HL-60 (cell line): ENCODE data around the gene LRRC25.

Experiments used
- DNase-seq, 2 experiments: peaks; one replicate each; pipeline ENCODE4 v3.0.0-alpha.2; 2010 to 2020; ENCODE audit warnings: low read depth in 1 of 2, low spot score in 1 of 2
- H3K27ac ChIP-seq: fragments of 250-450 bp; sonication (Bioruptor Pico); replicated peaks from 2 replicates; pipeline ENCODE4 v1.5.1; 2020; ENCODE audit warnings: mild to moderate bottlenecking, moderate library complexity
- H3K27me3 ChIP-seq: fragments of 250-450 bp; sonication (Bioruptor Pico); 2 replicates; pipeline ENCODE4 v1.5.1; 2021; ENCODE audit warnings: mild to moderate bottlenecking, moderate library complexity; ENCODE audit not compliant: insufficient read depth, poor library complexity, severe bottlenecking
- H3K4me3 ChIP-seq: replicated peaks from 2 replicates; pipeline ENCODE4 v1.5.1; 2011; ENCODE audit warnings: mild to moderate bottlenecking, control low read depth, low read length; ENCODE audit not compliant: insufficient read depth
- GABPA ChIP-seq: IDR thresholded peaks from 2 replicates; pipeline ENCODE4 v1.6.1; 2012; ENCODE audit warnings: low read depth
- POLR2AphosphoS5 ChIP-seq: IDR thresholded peaks from 2 replicates; pipeline ENCODE4 v1.6.1; 2012; ENCODE audit warnings: low read depth
- SPI1 ChIP-seq: IDR thresholded peaks from 2 replicates; pipeline ENCODE4 v1.6.1; 2012; ENCODE audit warnings: low read depth, mild to moderate bottlenecking, borderline replicate concordance
- TF ChIP-seq, protein P1 (sequence below): IDR thresholded peaks from one replicate; pipeline ENCODE4 v1.5.1; 2011; ENCODE audit warnings: low read length, control low read depth, inconsistent platforms; ENCODE audit not compliant: insufficient read depth
- TF ChIP-seq, protein P2 (sequence below): IDR thresholded peaks from 2 replicates; pipeline ENCODE4 v1.6.1; 2012; ENCODE audit warnings: low read depth; ENCODE audit not compliant: insufficient replicate concordance

Gene LRRC25

DNA sequence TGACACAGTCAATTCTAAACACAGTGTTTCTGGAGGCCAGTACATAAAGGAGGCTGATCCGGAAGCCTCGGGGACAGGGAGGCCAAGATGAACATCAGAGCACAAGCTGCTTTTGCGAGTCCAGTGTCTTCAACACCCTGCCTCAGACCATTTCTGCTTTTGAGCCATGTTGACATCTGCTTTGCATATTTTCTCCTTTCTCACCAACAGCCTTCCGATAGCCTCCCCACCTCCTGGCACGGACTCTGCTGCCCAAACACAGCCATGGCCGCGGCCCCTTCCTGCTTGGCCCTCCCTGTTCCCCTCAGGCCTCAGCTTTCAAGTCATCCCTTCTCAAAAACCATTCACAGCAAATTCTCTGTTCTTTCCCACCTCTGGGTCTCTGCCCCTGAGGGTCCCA is 3.6 kb downstream of the LRRC25 start:
- no peak overlapping the region for H3K4me3 ChIP-seq
- TF ChIP-seq SPI1 (peak; percentile 69; the same call in 1 of the 2 replicates), GABPA (no peak)
- TF ChIP-seq, protein P1, sequence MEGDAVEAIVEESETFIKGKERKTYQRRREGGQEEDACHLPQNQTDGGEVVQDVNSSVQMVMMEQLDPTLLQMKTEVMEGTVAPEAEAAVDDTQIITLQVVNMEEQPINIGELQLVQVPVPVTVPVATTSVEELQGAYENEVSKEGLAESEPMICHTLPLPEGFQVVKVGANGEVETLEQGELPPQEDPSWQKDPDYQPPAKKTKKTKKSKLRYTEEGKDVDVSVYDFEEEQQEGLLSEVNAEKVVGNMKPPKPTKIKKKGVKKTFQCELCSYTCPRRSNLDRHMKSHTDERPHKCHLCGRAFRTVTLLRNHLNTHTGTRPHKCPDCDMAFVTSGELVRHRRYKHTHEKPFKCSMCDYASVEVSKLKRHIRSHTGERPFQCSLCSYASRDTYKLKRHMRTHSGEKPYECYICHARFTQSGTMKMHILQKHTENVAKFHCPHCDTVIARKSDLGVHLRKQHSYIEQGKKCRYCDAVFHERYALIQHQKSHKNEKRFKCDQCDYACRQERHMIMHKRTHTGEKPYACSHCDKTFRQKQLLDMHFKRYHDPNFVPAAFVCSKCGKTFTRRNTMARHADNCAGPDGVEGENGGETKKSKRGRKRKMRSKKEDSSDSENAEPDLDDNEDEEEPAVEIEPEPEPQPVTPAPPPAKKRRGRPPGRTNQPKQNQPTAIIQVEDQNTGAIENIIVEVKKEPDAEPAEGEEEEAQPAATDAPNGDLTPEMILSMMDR: no peak
- H3K27me3 ChIP-seq: no peaks in the 10 kb centered on the region
- peak overlapping the region; percentile 40 for H3K27ac ChIP-seq
- peak in 1 of 2 experiments; percentile 70 for DNase-seq

DNA sequence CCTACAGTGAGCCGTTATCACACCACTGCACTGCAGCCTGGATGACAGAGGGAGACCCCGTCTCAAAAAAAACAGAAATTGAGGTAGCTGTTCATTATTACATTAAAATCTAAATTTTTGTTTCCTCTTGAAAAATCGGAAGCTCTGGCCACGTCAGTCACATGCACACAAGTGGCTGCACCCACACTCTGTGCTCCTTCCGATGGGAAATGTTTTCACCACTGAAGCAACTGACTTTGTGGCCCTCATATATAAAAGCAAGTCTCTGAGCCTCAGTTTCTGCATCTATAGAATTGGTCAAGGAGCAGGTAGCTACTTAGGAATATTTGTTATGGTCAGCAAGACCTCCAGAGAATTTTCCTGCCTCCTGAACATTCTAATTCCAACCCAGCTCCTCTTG is 4.5 kb downstream of the LRRC25 start:
- Histone ChIP-seq H3K27ac (peak overlapping the region; percentile 39), H3K27me3 (no peaks in the 10 kb centered on the region), H3K4me3 (no peak overlapping the region)
- TF ChIP-seq SPI1 (no peak), GABPA (no peak), POLR2AphosphoS5 (no peak)
- TF ChIP-seq, protein P2, sequence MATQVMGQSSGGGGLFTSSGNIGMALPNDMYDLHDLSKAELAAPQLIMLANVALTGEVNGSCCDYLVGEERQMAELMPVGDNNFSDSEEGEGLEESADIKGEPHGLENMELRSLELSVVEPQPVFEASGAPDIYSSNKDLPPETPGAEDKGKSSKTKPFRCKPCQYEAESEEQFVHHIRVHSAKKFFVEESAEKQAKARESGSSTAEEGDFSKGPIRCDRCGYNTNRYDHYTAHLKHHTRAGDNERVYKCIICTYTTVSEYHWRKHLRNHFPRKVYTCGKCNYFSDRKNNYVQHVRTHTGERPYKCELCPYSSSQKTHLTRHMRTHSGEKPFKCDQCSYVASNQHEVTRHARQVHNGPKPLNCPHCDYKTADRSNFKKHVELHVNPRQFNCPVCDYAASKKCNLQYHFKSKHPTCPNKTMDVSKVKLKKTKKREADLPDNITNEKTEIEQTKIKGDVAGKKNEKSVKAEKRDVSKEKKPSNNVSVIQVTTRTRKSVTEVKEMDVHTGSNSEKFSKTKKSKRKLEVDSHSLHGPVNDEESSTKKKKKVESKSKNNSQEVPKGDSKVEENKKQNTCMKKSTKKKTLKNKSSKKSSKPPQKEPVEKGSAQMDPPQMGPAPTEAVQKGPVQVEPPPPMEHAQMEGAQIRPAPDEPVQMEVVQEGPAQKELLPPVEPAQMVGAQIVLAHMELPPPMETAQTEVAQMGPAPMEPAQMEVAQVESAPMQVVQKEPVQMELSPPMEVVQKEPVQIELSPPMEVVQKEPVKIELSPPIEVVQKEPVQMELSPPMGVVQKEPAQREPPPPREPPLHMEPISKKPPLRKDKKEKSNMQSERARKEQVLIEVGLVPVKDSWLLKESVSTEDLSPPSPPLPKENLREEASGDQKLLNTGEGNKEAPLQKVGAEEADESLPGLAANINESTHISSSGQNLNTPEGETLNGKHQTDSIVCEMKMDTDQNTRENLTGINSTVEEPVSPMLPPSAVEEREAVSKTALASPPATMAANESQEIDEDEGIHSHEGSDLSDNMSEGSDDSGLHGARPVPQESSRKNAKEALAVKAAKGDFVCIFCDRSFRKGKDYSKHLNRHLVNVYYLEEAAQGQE: no peak
- TF ChIP-seq, protein P1: no peak
- DNase-seq: peak in 1 of 2 experiments; percentile 37

DNA sequence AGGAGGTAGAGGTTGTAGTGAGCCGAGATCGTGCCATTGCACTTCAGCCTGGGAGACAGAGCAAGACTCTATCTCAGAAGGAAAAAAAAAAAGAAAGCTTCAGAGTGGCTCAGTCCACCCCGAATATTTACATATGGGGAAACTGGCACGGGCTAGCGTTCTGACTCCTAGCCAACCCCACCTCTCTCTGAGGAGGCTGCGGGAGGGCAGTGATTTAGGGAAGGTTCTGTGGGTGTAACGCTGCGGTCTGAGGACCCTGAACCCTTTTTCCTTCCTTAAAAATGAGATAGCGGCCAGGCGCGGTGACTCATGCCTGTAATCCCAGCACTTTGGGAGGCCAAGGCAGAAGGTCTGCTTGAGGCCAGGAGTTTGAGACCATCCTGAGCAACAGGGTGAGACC is 5.0 kb downstream of the LRRC25 start:
- TF ChIP-seq, protein P2: no peak
- peak; percentile 82 for TF ChIP-seq POLR2AphosphoS5
- Histone ChIP-seq H3K4me3 (no peak overlapping the region), H3K27me3 (peaks cover under 1% of the 10 kb centered on the region), H3K27ac (peak overlapping the region; percentile 39)
- DNase-seq: peak in 1 of 2 experiments; percentile 89

DNA sequence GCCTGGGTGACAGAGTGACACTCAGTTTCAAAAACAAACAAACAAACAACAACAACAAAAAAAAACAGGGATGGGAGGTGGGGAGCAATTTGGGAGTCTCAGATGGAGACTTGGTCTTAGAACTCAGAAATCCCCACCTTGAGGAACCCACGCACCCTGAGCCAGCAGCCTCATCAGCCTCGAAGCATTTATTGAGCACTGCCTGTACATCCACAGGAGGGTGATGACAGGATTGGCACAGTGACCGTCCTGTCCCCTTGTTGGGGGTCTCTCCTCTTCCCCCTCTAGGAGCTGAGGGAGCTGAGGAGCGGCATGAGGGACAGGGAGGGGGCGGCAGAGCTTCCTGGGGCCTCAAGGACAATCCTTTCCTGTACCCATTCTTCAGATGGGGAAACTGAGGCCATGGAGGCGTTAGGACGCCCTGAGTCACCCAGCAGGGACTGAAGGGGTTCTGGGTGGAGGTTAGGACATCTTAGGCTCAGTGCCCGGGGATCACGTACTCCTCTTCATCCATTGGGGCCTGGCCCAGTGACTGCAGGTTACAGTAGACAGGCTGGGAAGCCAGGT is 5.8 kb downstream of the LRRC25 start:
- H3K4me3 ChIP-seq: no peak overlapping the region
- H3K27me3 ChIP-seq: peaks cover 4% of the 10 kb centered on the region
- no peak for DNase-seq
- TF ChIP-seq, protein P2: no peak
- TF ChIP-seq GABPA (no peak), SPI1 (no peak), POLR2AphosphoS5 (no peak)
- TF ChIP-seq, protein P1: no peak
- no peak overlapping the region for H3K27ac ChIP-seq
